ENCODE measurements around the gene TNFRSF4. TPM values are rescaled to one million over a fixed set of nuclear protein-coding genes. Genes with fewer than 3 reads are reported as not detected.

The TNFRSF4 gene
- total and polyA plus RNA-seq, 2 of the 13 experiments (the other 11 are each of a cell fraction or from before 2014, with no cell fraction given) = not detected

- peaks cover 26% of the 10 kb centered on the region for H3K4me1 ChIP-seq (ENCODE audit: insufficient read depth, low read length)
- no peak for DNase-seq (ENCODE audit: low spot score)
- ATAC-seq = no peak
- H3K27me3 ChIP-seq (ENCODE audit: control insufficient read depth in 1 of 2, insufficient read depth in 2 of 2, low read length in 2 of 2) = peaks cover 34 to 90% of the 10 kb centered on the region in 2 experiments
- no peaks in the 10 kb centered on the region for H3K79me2 ChIP-seq (ENCODE audit: insufficient read depth, low read length)
- H3K9ac ChIP-seq (ENCODE audit: insufficient read depth, low read depth, low read length) = no peak overlapping the region
- in situ Hi-C loops (cut with HindIII; ENCODE audit: extremely low pct_ligation_motif_present, low pct_unique_long_range_greater_than_20kb) = no loop called here
- H3K4me2 ChIP-seq (ENCODE audit: low read depth, low read length) = no peak overlapping the region
- intact Hi-C loops (cut with micrococcal nuclease; ENCODE audit: unreplicated experiment) = loop anchor here (10.0 kb wide), 1 partner anchor 57 kb away; the partner anchor contains the start of genes B3GALT6 and SDF4
- ChIA-PET CTCF (ENCODE audit: low intra/inter-chr PET ratio, low total read pairs) (no interaction called here), POLR2A (no interaction called here)
- no peak overlapping the region for H3K27ac ChIP-seq (ENCODE audit: extremely low read length, insufficient read depth, low read length)
- H3K9me3 ChIP-seq (ENCODE audit: low read length) = no peaks in the 10 kb centered on the region
- no peak overlapping the region for H2AFZ ChIP-seq (ENCODE audit: low read length)
- H4K20me1 ChIP-seq (ENCODE audit: insufficient read depth, low read length) = no peaks in the 10 kb centered on the region
- no peak for FAIRE-seq
- TF ChIP-seq ZNF850 (CRISPR knock-in tag; conservative IDR thresholded peaks at IDR 0.05) = 0 out of 2 replicates have a peak, but pooled peaks have one; percentile 36
- TF ChIP-seq MTERF4 (CRISPR knock-in tag; IDR thresholded peaks at IDR 0.05) = no peak
- 44% methylated on average over 14 of the region's 21 CpGs for WGBS (ENCODE audit: low lambda C conversion rate)
- no peak overlapping the region for H3K4me3 ChIP-seq (replicated peaks in 1 of 3; ENCODE audit: insufficient read depth in 1 of 3, low read depth in 2 of 3, low read length in 3 of 3)
- no peaks in the 10 kb centered on the region for H3K36me3 ChIP-seq (replicated peaks in 1 of 2; ENCODE audit: control insufficient read depth in 1 of 2, insufficient read depth in 2 of 2, low read length in 2 of 2)
- no TSS peak for BruUV-seq (replicated peaks)
Observed at GRCh38 chr1:1177452-1178206, 36.3 kb downstream of the TNFRSF4 start.

- Histone ChIP-seq H3K36me3 (replicated peaks in 1 of 2; ENCODE audit: control insufficient read depth in 1 of 2, insufficient read depth in 2 of 2, low read length in 2 of 2) (no peaks in the 10 kb centered on the region), H4K20me1 (ENCODE audit: insufficient read depth, low read length) (no peaks in the 10 kb centered on the region), H3K4me3 (replicated peaks in 1 of 3; ENCODE audit: insufficient read depth in 1 of 3, low read depth in 2 of 3, low read length in 3 of 3) (no peak overlapping the region), H3K9ac (ENCODE audit: insufficient read depth, low read depth, low read length) (no peak overlapping the region), H3K27me3 (ENCODE audit: control insufficient read depth in 1 of 2, insufficient read depth in 2 of 2, low read length in 2 of 2) (peaks cover 35 to 88% of the 10 kb centered on the region in 2 experiments), H2AFZ (ENCODE audit: low read length) (no peak overlapping the region), H3K79me2 (ENCODE audit: insufficient read depth, low read length) (no peaks in the 10 kb centered on the region), H3K9me3 (ENCODE audit: low read length) (no peaks in the 10 kb centered on the region), H3K4me2 (ENCODE audit: low read depth, low read length) (no peak overlapping the region), H3K4me1 (ENCODE audit: insufficient read depth, low read length) (peaks cover 26% of the 10 kb centered on the region), H3K27ac (ENCODE audit: extremely low read length, insufficient read depth, low read length) (no peak overlapping the region)
- ChIA-PET CTCF (ENCODE audit: low intra/inter-chr PET ratio, low total read pairs) (no interaction called here), POLR2A (no interaction called here)
- in situ Hi-C loops (cut with HindIII; ENCODE audit: extremely low pct_ligation_motif_present, low pct_unique_long_range_greater_than_20kb) = no loop called here
- intact Hi-C loops (cut with micrococcal nuclease; ENCODE audit: unreplicated experiment) = loop anchor here (10.0 kb wide), 1 partner anchor 58 kb away; the partner anchor contains the start of genes B3GALT6 and SDF4
- no peak for ATAC-seq
- 15% methylated on average over 7 of the region's 7 CpGs for WGBS (ENCODE audit: low lambda C conversion rate)
- TF ChIP-seq MNT (IDR thresholded peaks at IDR 0.05) (no peak), XBP1 (CRISPR knock-in tag; IDR thresholded peaks at IDR 0.05) (no peak), ZNF564 (CRISPR knock-in tag; IDR thresholded peaks at IDR 0.05) (no peak), ZNF619 (CRISPR knock-in tag; IDR thresholded peaks at IDR 0.05) (no peak), ZFAT (CRISPR knock-in tag; conservative IDR thresholded peaks at IDR 0.05) (no peak), SOX13 (IDR thresholded peaks at IDR 0.05) (no peak), SOX13 (CRISPR knock-in tag; conservative IDR thresholded peaks at IDR 0.05 in 1 of 2, IDR thresholded peaks at IDR 0.05 in 1 of 2) (no peak), PHF20 (CRISPR knock-in tag; IDR thresholded peaks at IDR 0.05) (no peak), ZBTB42 (CRISPR knock-in tag; IDR thresholded peaks at IDR 0.05) (no peak), ZNF569 (CRISPR knock-in tag; IDR thresholded peaks at IDR 0.05; ENCODE audit: borderline replicate concordance) (no peak), TFE3 (CRISPR knock-in tag; IDR thresholded peaks at IDR 0.05) (no peak)
- FAIRE-seq = no peak
- BruUV-seq (replicated peaks) = no TSS peak
- no peak for DNase-seq (ENCODE audit: low spot score)
Observed at GRCh38 chr1:1176931-1177330, 37.0 kb downstream of the TNFRSF4 start.
